PC-9 (cell line): ENCODE measurements around the gene ARRB1. TPM values are rescaled to one million over a fixed set of nuclear protein-coding genes. Genes with fewer than 3 reads are reported as not detected.

Source experiments
- BruUV-seq: library from RNA; stranded (reverse); fragments of 400-500 nt; replicated peaks from 2 replicates; lab custom pipeline; 2021; lab: Mats Ljungman, UMichigan
- CTCF ChIA-PET: fragments of 300-600 bp; sonication (Branson Sonifier 250); formaldehyde crosslinking; loops from one replicate; lab custom pipeline; 2022; ENCODE audit warnings: antibody characterized with exemption; lab: Charles Lee
- POLR2A ChIA-PET: fragments of 300-600 bp; sonication (Branson Sonifier 250); formaldehyde crosslinking; loops from one replicate; lab custom pipeline; 2022; ENCODE audit warnings: antibody characterized with exemption; ENCODE audit not compliant: unreplicated experiment; lab: Charles Lee
- DNase-seq, 2 experiments: peaks; one replicate each; pipeline versions ENCODE4 v3.0.0 to v3.0.0-alpha.2; 2015 to 2022; ENCODE audit warnings: mixed read lengths in 1 of 2
- H2AFZ ChIP-seq: fragments of 200-600 bp; sonication (generic); 2 replicates; pipeline ENCODE4 v1.8.1; 2017; ENCODE audit warnings: antibody characterized with exemption
- H3F3A ChIP-seq: fragments of 200-600 bp; sonication (generic); 2 replicates; pipeline ENCODE4 v1.8.1; 2017; ENCODE audit warnings: antibody characterized with exemption, mild to moderate bottlenecking, low read depth; ENCODE audit not compliant: insufficient read depth
- H3K27ac ChIP-seq: fragments of 200-600 bp; sonication (generic); 2 replicates; pipeline ENCODE4 v1.6.1; 2016; ENCODE audit warnings: mixed run types
- H3K27me3 ChIP-seq: fragments of 200-600 bp; sonication (generic); 2 replicates; pipeline ENCODE4 v1.6.1; 2016; ENCODE audit warnings: low read depth, mixed run types; ENCODE audit not compliant: insufficient read depth
- H3K36me3 ChIP-seq: fragments of 200-600 bp; sonication (generic); 2 replicates; pipeline ENCODE4 v1.6.1; 2016; ENCODE audit warnings: low read depth, mixed run types
- H3K4me1 ChIP-seq: fragments of 200-600 bp; sonication (generic); replicated peaks from 2 replicates; pipeline ENCODE4 v1.6.1; 2016; ENCODE audit warnings: mixed run types; ENCODE audit not compliant: insufficient read depth
- H3K4me2 ChIP-seq: fragments of 200-600 bp; sonication (generic); 2 replicates; pipeline ENCODE4 v1.6.1; 2017; ENCODE audit warnings: mixed run types
- H3K4me3 ChIP-seq: fragments of 200-600 bp; sonication (generic); 2 replicates; pipeline ENCODE4 v1.6.1; 2016; ENCODE audit warnings: mixed run types
- H3K79me2 ChIP-seq: fragments of 200-600 bp; sonication (generic); 2 replicates; pipeline ENCODE4 v1.6.1; 2017; ENCODE audit warnings: low read depth, mixed run types
- H3K9me2 ChIP-seq: fragments of 200-600 bp; sonication (generic); 2 replicates; pipeline ENCODE4 v1.8.1; 2017; ENCODE audit warnings: mild to moderate bottlenecking; ENCODE audit not compliant: insufficient read depth
- H3K9me3 ChIP-seq: fragments of 200-600 bp; sonication (generic); 2 replicates; pipeline ENCODE4 v1.8.1; 2016; ENCODE audit warnings: low read depth; ENCODE audit not compliant: insufficient read depth
- H4K20me1 ChIP-seq: fragments of 200-600 bp; sonication (generic); 2 replicates; pipeline ENCODE4 v1.8.1; 2017; ENCODE audit not compliant: insufficient read depth
- CTCF ChIP-seq: fragments of 200-600 bp; sonication (generic); conservative IDR thresholded peaks from 2 replicates; pipeline ENCODE4 v1.6.1; 2017; ENCODE audit warnings: mixed run types, antibody characterized with exemption, mild to moderate bottlenecking, moderate library complexity
- EZH2 ChIP-seq: fragments of 200-600 bp; sonication (generic); IDR thresholded peaks from 2 replicates; pipeline ENCODE4 v1.8.0; 2017; ENCODE audit warnings: antibody characterized with exemption, low read depth
- intact Hi-C: fragments of 100-400 bp; cut with micrococcal nuclease; formaldehyde crosslinking; loops from one replicate; pipeline ENCODE4 v1.10.0; 2022; ENCODE audit not compliant: unreplicated experiment
- total RNA-seq: library from RNA; stranded (reverse); gene quantifications from 2 replicates; pipeline ENCODE4 v1.2.3, GENCODE V29; 2021

Gene ARRB1
- total RNA-seq, 1 experiment from 2014 or later, result 31.8 TPM

DNA sequence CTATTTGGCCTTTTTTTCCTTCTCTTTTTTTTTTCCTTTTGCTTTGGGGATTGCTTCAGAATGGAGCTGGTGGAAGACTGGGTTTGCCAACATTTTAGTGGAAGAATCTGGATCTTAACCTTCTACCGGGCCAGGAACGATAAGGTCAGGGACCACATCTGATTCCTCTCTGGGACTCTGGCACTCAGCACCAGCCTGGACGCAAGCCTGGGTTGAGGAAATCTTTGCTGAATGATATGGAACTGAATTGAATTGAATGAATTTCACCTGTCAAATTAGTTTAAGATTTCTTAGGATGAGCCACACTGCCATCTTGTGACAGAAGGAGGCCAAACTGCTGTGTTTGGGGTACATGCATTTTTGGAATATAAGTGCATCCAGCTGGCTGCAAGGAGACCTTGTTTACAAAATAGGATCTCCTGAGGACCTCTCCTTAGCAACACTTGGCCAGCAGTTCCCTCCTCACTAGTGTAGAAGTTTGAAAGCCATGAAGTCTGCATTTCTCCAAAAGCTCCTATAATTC, 80.5 kb downstream of the ARRB1 start:
- intact Hi-C loops, result no loop called here
- BruUV-seq, result no TSS peak
- H3K9me2 ChIP-seq, result no peaks in the 10 kb centered on the region
- no peaks in the 10 kb centered on the region for H4K20me1 ChIP-seq
- no peak overlapping the region for H3K27ac ChIP-seq
- no peaks in the 10 kb centered on the region for H3K79me2 ChIP-seq
- CTCF ChIA-PET, result interaction anchor here (0.6 to 1.5 kb wide), 4 partner anchors 22 to 348 kb away, joined by 3 to 15 read pairs (median 3); no protein-coding TSS in a partner anchor
- no peaks in the 10 kb centered on the region for H3K27me3 ChIP-seq
- H3K4me2 ChIP-seq, result no peak overlapping the region
- H3F3A ChIP-seq, result no peaks in the 10 kb centered on the region; the same call in 1 of the 2 replicates
- no peaks in the 10 kb centered on the region for H3K4me1 ChIP-seq
- no peak for DNase-seq
- H3K36me3 ChIP-seq, result no peaks in the 10 kb centered on the region
- H2AFZ ChIP-seq, result no peak overlapping the region
- no peaks in the 10 kb centered on the region for H3K9me3 ChIP-seq
- POLR2A ChIA-PET, result interaction anchor here (0.7 kb wide), 1 partner anchor 12 kb away, joined by 6 read pairs; no protein-coding TSS in a partner anchor
- TF ChIP-seq CTCF, result peak; percentile 68; the same call in 1 of the 2 replicates
- TF ChIP-seq EZH2, result no peak
- no peak overlapping the region for H3K4me3 ChIP-seq

GRCh38 chr11:75269896-75270295, 81.6 kb downstream of the ARRB1 start:
- Histone ChIP-seq H3K9me2 (no peaks in the 10 kb centered on the region), H2AFZ (no peak overlapping the region), H3K36me3 (no peaks in the 10 kb centered on the region), H3K27me3 (no peaks in the 10 kb centered on the region), H3K4me3 (no peak overlapping the region), H3F3A (no peaks in the 10 kb centered on the region), H3K4me1 (no peaks in the 10 kb centered on the region), H3K9me3 (no peaks in the 10 kb centered on the region), H4K20me1 (no peaks in the 10 kb centered on the region), H3K79me2 (no peaks in the 10 kb centered on the region), H3K27ac (no peak overlapping the region), H3K4me2 (no peak overlapping the region)
- BruUV-seq, result no TSS peak
- intact Hi-C loops, result no loop called here
- no peak for DNase-seq
- ChIA-PET POLR2A (no interaction called here), CTCF (no interaction called here)
- TF ChIP-seq CTCF, result no peak
- no peak for TF ChIP-seq EZH2

DNA sequence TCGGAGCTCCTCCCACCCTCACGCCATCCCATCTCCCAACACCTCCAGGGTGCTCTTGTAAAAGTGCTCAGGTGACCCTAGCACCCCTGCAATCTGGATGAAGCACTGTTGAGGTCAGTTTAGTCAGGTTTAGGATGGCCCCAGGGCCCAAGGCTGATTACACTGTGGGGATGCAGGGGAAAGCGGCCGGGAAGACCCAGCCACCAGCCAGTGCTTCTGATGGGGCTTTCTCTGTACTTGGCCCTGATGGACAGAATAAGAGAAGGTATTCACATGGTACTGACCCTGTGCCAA, 82.1 kb downstream of the ARRB1 start:
- CTCF ChIA-PET, result interaction anchor here (0.6 kb wide), 1 partner anchor 9 kb away, joined by 3 read pairs; no protein-coding TSS in a partner anchor
- POLR2A ChIA-PET, result no interaction called here
- intact Hi-C loops, result no loop called here

More for the DNA sequence above, 82.1 kb downstream of the ARRB1 start:
- no peaks in the 10 kb centered on the region for H4K20me1 ChIP-seq
- no peak for DNase-seq
- no peak overlapping the region for H3K4me3 ChIP-seq
- H2AFZ ChIP-seq, result no peak overlapping the region
- no peaks in the 10 kb centered on the region for H3K36me3 ChIP-seq
- peaks cover 3% of the 10 kb centered on the region for H3K4me1 ChIP-seq
- TF ChIP-seq CTCF, result no peak
- TF ChIP-seq EZH2, result no peak
- no peaks in the 10 kb centered on the region for H3K27me3 ChIP-seq
- H3K27ac ChIP-seq, result no peak overlapping the region
- no peaks in the 10 kb centered on the region for H3F3A ChIP-seq
- no peaks in the 10 kb centered on the region for H3K9me2 ChIP-seq
- no TSS peak for BruUV-seq
- no peaks in the 10 kb centered on the region for H3K9me3 ChIP-seq
- H3K79me2 ChIP-seq, result no peaks in the 10 kb centered on the region
- H3K4me2 ChIP-seq, result no peak overlapping the region
